ENCODE data around the gene IL1F10.

IL1F10 gene

DNA sequence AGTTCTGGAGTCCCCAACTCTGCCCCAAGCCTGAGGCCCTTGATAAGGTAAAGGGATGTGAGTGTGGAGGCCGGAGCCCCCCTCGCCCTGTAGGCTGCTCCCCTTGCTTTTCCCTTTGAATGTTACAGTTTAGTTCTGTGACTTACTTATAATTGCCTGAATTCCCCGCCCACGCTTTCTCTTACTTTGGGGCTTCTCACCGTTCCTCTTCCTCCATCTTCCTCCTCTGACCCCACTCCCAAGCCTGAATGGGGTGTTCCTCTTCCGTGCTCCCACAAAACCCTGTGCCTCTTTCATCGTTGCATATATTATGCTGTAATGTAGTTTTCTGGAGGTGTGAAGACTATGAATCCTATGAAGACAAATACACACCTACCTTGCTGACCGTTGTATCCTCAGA lies 44.7 kb downstream of the IL1F10 start:
- DNase-seq (ENCODE audit: low read depth in 1 of 2, low spot score in 1 of 2): no peak
- in situ Hi-C loops (cut with HindIII; ENCODE audit: low pct_unique_long_range_greater_than_20kb, low sequenced_read_pairs): no loop called here
- TF ChIP-seq JUND (IDR thresholded peaks at IDR 0.05; ENCODE audit: low read depth): no peak

DNA sequence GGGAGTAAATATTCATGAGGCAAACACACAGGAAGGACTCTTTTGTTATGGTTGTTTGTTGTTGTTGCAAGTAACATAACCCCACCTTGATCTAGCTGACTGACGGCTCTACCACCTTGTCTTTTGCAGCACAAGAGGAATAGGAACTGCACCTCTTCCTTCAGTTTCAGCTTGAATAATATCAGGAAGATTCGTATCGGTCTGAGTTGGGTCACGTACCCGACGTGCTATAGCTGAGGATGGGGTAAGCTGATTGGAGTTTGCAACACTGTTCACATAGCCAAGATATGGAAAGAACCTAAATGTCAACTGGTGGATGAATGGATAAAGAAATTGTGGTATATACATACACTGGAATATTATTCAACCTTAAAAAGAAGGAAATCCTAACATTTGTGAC lies 45.1 kb downstream of the IL1F10 start:
- no peak for DNase-seq (ENCODE audit: low read depth in 1 of 2, low spot score in 1 of 2)
- in situ Hi-C loops (cut with HindIII; ENCODE audit: low pct_unique_long_range_greater_than_20kb, low sequenced_read_pairs): no loop called here
- TF ChIP-seq JUND (IDR thresholded peaks at IDR 0.05; ENCODE audit: low read depth): no peak

DNA sequence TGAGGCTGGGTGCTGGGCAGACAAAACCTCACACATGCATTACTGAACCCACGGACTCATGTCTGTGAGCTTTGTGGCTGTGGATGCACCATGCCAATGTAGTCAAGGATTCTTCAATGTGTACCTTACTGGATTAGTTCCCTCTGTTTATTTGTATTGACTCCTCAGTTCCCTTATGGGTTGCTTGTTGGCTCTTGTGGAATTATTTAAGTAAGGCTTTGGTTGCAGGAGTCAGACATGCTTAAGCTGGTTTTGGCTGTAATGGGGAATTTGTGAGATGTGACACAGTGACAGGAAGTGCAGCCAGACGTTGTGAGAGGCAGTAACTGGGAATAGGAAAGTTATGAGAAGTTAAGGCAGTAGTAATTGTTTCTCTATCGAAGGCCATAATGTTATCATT lies 46.0 kb downstream of the IL1F10 start:
- in situ Hi-C loops (cut with HindIII; ENCODE audit: low pct_unique_long_range_greater_than_20kb, low sequenced_read_pairs): no loop called here
- TF ChIP-seq JUND (IDR thresholded peaks at IDR 0.05; ENCODE audit: low read depth): no peak
- DNase-seq (ENCODE audit: low read depth in 1 of 2, low spot score in 1 of 2): peak in 1 of 2 experiments; percentile 30

DNA sequence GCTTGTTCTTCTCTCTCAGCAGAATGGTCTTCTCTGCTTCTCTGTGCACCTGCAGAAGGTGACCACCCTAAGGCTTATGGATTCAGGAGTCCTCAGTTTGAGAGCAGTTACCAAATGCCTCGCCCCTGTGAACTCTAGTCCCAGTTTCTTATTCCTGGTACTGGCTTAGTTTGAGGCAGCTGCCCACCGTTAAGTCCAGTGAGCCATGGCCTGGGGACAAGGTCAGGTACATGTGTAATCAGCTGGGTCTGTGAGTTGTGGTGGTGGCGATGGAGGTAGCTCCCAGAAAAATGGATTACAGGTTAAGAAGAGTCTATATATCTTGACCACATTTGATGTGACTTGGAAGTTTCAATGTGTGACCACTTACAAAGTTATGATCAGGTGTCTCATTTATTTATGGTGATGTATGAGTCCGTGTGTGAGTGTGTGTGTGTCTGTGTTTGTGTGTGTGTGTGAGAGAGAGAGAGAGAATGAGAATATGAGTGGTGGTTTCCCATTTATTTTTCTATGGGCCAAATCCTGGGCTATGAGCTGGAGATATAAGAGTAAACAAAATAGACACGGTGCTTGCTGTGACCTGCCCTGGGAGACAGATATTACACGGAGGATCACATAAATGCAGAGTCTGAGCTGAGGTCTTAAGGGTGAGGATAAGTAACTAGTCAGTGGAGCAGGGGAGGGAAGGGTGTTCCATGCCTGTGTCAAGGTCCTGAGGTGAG lies 46.6 kb downstream of the IL1F10 start:
- DNase-seq (ENCODE audit: low read depth in 1 of 2, low spot score in 1 of 2): no peak
- TF ChIP-seq JUND (IDR thresholded peaks at IDR 0.05; ENCODE audit: low read depth): no peak
- in situ Hi-C loops (cut with HindIII; ENCODE audit: low pct_unique_long_range_greater_than_20kb, low sequenced_read_pairs): no loop called here

DNA sequence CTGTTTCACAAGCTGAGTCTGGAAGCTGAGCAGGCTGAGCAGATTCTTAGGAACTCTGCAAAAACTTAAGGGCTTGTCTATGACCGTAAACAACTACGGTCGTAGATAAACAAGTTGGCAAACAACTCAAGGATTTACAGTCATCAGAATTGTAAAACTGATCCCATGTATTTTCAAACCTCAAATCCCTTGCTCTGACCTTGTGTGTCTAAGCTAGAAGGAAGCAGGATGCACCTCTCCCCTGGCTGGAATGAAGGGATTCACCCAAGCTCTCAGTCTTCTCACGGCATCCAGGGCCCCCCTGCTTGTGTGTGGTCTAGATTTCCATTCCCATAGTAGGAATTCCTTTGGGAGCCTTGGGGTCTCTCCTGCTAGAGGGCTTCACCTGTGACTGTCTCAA lies 47.2 kb downstream of the IL1F10 start:
- DNase-seq (ENCODE audit: low read depth in 1 of 2, low spot score in 1 of 2): no peak
- in situ Hi-C loops (cut with HindIII; ENCODE audit: low pct_unique_long_range_greater_than_20kb, low sequenced_read_pairs): no loop called here
- no peak for TF ChIP-seq JUND (IDR thresholded peaks at IDR 0.05; ENCODE audit: low read depth)

DNA sequence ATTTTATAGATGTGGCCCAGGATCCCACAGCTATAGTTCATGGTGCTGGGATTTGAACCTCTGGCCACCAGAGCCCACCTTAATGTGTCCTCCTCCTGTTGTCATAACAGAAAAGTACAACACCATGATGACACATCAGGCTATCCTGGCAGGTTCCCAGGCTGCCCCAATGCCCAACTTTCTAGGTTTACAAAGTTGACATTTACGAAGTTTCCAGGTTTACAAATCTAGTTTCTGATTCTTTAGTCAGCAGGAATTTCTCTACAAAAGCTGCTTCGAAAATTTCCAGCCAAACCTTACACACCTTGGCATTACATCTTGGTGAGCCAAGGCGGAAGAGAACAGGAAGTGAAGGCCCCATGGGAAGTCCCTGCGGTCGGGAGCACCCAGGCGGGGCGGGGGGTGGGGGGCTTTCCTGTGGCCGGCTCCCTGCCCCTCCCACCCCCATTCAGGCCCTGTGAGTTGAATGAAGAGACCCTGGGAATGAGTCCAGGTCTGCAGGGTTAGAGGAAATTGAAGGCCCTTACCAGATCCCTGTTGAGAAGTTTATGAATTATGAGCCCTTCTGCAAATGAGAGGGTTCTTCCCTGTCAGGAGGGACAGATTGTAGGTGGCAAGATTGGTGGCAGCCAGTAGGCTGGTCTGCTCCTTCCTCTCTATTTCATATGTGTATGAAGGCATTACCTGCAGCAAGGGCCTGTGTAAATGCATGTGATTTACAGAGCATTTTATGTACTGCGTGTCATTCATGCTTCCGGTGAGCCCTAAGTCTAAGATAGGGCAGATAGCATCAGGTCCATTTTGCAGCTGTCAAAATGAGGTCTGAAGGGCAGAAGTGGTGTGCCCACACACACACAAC lies 48.6 kb downstream of the IL1F10 start:
- DNase-seq (ENCODE audit: low read depth in 1 of 2, low spot score in 1 of 2): no peak
- in situ Hi-C loops (cut with HindIII; ENCODE audit: low pct_unique_long_range_greater_than_20kb, low sequenced_read_pairs): no loop called here
- TF ChIP-seq JUND (IDR thresholded peaks at IDR 0.05; ENCODE audit: low read depth): no peak

DNA sequence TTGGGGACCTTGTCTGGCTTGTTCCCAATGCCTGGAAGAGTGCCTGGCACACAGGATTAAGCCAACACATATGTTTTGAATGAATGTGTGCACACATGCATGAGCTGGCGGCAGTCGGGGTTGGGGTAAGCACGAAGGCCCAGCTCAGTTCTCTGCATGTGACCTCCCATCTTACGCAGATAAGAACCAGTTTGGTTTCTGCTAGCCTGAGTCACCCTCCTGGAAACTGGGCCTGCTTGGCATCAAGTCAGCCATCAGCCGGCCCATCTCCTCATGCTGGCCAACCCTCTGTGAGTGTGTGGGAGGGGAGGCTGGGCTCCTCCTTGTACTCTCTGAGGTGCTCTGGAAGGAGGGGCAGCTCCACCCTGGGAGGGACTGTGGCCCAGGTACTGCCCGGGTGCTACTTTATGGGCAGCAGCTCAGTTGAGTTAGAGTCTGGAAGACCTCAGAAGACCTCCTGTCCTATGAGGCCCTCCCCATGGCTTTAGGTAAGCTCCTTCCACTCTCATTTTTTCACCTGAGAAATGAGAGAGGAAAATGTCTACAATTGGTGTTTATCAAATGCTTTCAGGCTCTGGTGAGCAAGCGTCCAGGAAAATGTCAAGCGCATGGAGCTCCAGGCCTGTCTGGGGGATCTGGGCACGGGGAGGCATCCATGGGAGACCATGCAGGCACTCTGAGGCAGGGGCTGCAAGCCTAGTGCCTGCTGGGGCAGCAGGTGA lies 49.9 kb downstream of the IL1F10 start:
- peak in 1 of 2 experiments; percentile 57 for DNase-seq (ENCODE audit: low read depth in 1 of 2, low spot score in 1 of 2)
- no peak for TF ChIP-seq JUND (IDR thresholded peaks at IDR 0.05; ENCODE audit: low read depth)
- in situ Hi-C loops (cut with HindIII; ENCODE audit: low pct_unique_long_range_greater_than_20kb, low sequenced_read_pairs): no loop called here

DNA sequence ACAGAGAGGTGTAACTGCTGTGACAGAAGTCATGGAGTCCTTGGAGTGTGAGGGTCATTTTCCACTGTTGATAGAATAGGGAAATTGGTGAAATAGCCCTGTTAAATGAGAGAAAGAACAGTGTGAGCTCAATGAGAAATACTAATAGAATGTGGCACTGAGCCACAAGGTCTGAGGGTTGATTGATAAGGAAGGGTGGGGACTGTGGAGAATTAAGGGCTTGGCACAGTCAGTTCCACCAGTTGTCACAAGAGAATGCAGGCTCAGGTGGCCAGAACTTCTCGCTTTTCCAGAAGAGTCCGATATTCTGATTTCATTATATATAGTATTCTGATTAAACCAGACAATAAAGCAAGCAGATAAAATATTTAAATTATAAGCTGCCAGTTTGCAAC lies 50.5 kb downstream of the IL1F10 start:
- no peak for DNase-seq (ENCODE audit: low read depth in 1 of 2, low spot score in 1 of 2)
- in situ Hi-C loops (cut with HindIII; ENCODE audit: low pct_unique_long_range_greater_than_20kb, low sequenced_read_pairs): no loop called here
- no peak for TF ChIP-seq JUND (IDR thresholded peaks at IDR 0.05; ENCODE audit: low read depth)

DNA sequence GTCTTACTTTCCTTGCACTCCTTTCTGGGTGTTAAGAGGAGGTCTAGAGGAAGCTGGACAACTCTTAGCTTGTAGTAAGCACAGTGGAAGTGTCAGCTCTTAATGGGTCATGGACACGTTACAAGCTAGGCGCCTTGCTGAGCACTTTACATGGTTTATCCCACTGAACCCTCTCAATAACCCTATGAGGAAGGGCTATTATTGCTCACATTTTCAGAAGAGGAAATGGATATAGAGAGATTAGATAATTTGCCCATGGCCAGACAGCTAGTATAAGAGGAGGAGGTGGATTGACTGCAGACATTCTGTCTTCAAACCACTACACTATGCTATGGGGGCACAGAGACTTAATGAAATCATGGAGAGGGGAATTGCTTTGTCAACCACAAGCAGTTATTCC lies 51.3 kb downstream of the IL1F10 start:
- no peak for DNase-seq (ENCODE audit: low read depth in 1 of 2, low spot score in 1 of 2)
- no peak for TF ChIP-seq JUND (IDR thresholded peaks at IDR 0.05; ENCODE audit: low read depth)
- in situ Hi-C loops (cut with HindIII; ENCODE audit: low pct_unique_long_range_greater_than_20kb, low sequenced_read_pairs): no loop called here

DNA sequence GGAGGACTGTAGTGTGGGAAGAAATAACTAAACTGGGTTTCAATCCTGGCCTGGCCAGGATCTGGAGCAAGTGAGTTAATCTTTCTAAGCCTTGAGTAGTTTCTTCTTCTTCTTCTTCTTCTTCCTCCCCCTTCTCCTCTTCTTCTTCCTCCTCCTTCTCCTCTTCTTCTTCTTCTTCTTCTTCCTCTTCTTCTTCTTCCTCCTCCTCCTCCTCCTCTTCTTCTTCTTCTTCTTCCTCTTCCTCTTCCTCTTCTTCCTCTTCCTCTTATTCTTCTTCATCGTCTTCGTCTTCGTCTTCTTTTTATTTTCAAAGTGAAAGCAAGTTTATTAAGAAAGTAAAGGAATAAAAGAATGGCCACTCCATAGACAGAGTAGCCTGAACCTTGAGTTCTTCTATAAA lies 53.1 kb downstream of the IL1F10 start:
- no peak for DNase-seq (ENCODE audit: low read depth in 1 of 2, low spot score in 1 of 2)
- in situ Hi-C loops (cut with HindIII; ENCODE audit: low pct_unique_long_range_greater_than_20kb, low sequenced_read_pairs): no loop called here
- TF ChIP-seq JUND (IDR thresholded peaks at IDR 0.05; ENCODE audit: low read depth): no peak

DNA sequence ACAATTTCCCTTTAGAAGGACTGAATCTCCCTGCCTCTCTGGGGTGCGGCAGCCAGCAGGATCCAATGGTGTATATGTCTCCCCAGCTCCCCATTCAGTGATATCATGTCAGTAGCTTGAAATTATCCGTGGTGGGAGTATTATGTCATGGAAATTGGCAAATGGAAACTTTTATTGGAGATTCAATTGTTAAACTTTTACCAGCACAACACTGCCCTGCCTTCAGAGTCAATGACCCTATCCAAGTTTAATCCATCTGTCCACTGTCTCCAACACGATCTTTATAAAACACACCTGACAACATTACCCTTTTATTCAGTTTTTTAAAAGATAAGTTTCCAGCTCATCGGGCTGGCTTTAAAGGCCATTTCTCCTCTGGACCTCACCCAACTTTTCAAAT lies 54.6 kb downstream of the IL1F10 start:
- no peak for DNase-seq (ENCODE audit: low read depth in 1 of 2, low spot score in 1 of 2)
- TF ChIP-seq JUND (IDR thresholded peaks at IDR 0.05; ENCODE audit: low read depth): no peak
- in situ Hi-C loops (cut with HindIII; ENCODE audit: low pct_unique_long_range_greater_than_20kb, low sequenced_read_pairs): no loop called here

DNA sequence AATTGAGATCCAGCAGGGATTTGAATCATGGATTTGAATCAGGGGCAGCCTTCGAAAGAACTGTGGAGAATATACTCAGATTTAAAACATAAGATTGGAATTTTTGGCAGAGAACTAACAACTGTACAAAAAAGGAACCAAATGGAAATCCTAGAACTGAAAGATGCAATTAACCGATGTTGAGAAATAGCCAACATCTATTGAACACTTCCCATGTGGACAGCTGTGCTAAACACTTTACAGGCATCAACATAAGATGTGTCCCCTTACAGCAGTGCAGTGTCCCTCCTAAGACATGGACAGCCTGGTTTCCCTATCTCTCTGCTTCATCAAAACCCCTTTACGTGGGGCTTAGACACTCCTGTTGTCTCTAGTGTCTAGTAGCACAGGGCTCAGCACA lies 56.0 kb downstream of the IL1F10 start:
- TF ChIP-seq JUND (IDR thresholded peaks at IDR 0.05; ENCODE audit: low read depth): no peak
- in situ Hi-C loops (cut with HindIII; ENCODE audit: low pct_unique_long_range_greater_than_20kb, low sequenced_read_pairs): no loop called here
- no peak for DNase-seq (ENCODE audit: low read depth in 1 of 2, low spot score in 1 of 2)

Measured in T47D (cell line).